ENCODE data around the gene FANCM.

FANCM gene

DNA sequence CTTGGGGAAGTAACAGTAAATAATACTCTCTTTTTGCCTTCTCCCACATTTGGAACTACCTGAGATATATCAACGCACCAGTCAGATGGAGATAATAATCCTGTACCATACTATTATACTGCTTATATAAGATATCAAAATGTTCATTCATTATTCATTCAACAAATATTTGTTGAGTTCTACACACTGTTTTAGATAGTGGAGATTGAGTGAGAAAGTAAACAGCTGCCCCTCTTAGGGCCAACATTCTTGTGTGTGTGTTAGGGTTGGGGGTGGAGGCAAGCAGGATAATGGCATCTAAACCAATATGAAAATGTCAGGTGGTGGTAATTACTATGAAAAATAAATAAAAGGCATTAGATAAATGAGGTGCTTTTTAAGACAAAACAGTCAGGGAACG, 103.3 kb downstream of the FANCM start:
- no peak for TF ChIP-seq TAF1 (IDR thresholded peaks at IDR 0.05; ENCODE audit: low read depth)
- no peak for TF ChIP-seq FOXM1 (IDR thresholded peaks at IDR 0.05; ENCODE audit: borderline replicate concordance, low read depth)
- TF ChIP-seq NFIC (IDR thresholded peaks at IDR 0.05): no peak
- no peak for TF ChIP-seq RAD21 (IDR thresholded peaks at IDR 0.05; ENCODE audit: low read depth)
- no peak for TF ChIP-seq CEBPB (IDR thresholded peaks at IDR 0.05)
- no peak for TF ChIP-seq EP300 (IDR thresholded peaks at IDR 0.05; ENCODE audit: borderline replicate concordance)
- TF ChIP-seq REST (IDR thresholded peaks at IDR 0.05; ENCODE audit: low read depth): no peak

GRCh38 chr14:45242706-45243105, 107.0 kb downstream of the FANCM start:
- no peak for TF ChIP-seq TAF1 (IDR thresholded peaks at IDR 0.05; ENCODE audit: low read depth)
- no peak for TF ChIP-seq YY1 (IDR thresholded peaks at IDR 0.05; ENCODE audit: low read depth)
- TF ChIP-seq CEBPB (IDR thresholded peaks at IDR 0.05): no peak
- TF ChIP-seq TEAD4 (IDR thresholded peaks at IDR 0.05): no peak
- TF ChIP-seq RAD21 (IDR thresholded peaks at IDR 0.05; ENCODE audit: low read depth): no peak
- no peak for TF ChIP-seq NFIC (IDR thresholded peaks at IDR 0.05)
- no peak for TF ChIP-seq CREB1 (IDR thresholded peaks at IDR 0.05; ENCODE audit: low read depth)
- TF ChIP-seq MAX (IDR thresholded peaks at IDR 0.05): no peak
- no peak for TF ChIP-seq ZBTB7A (IDR thresholded peaks at IDR 0.05; ENCODE audit: low read depth)
- TF ChIP-seq FOXM1 (IDR thresholded peaks at IDR 0.05; ENCODE audit: borderline replicate concordance, low read depth): no peak
- TF ChIP-seq EGR1 (IDR thresholded peaks at IDR 0.05): no peak
- TF ChIP-seq, protein P1, sequence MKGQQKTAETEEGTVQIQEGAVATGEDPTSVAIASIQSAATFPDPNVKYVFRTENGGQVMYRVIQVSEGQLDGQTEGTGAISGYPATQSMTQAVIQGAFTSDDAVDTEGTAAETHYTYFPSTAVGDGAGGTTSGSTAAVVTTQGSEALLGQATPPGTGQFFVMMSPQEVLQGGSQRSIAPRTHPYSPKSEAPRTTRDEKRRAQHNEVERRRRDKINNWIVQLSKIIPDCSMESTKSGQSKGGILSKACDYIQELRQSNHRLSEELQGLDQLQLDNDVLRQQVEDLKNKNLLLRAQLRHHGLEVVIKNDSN (IDR thresholded peaks at IDR 0.05): no peak
- no peak for TF ChIP-seq TCF12 (IDR thresholded peaks at IDR 0.05; ENCODE audit: low read depth)

- TF ChIP-seq MAX (IDR thresholded peaks at IDR 0.05): no peak
Measured at GRCh38 chr14:45246151-45246550, 110.4 kb downstream of the FANCM start.

- TF ChIP-seq, protein P1 (IDR thresholded peaks at IDR 0.05): no peak
- TF ChIP-seq CEBPB (IDR thresholded peaks at IDR 0.05): no peak
- TF ChIP-seq RAD21 (IDR thresholded peaks at IDR 0.05; ENCODE audit: low read depth): no peak
- no peak for TF ChIP-seq REST (IDR thresholded peaks at IDR 0.05; ENCODE audit: low read depth)
- no peak for TF ChIP-seq TCF12 (IDR thresholded peaks at IDR 0.05; ENCODE audit: low read depth)
- TF ChIP-seq FOXM1 (IDR thresholded peaks at IDR 0.05; ENCODE audit: borderline replicate concordance, low read depth): no peak
- TF ChIP-seq YY1 (IDR thresholded peaks at IDR 0.05; ENCODE audit: low read depth): no peak
- TF ChIP-seq MAX (IDR thresholded peaks at IDR 0.05): no peak
- TF ChIP-seq TEAD4 (IDR thresholded peaks at IDR 0.05): no peak
- TF ChIP-seq ZBTB7A (IDR thresholded peaks at IDR 0.05; ENCODE audit: low read depth): no peak
- no peak for TF ChIP-seq CREB1 (IDR thresholded peaks at IDR 0.05; ENCODE audit: low read depth)
- TF ChIP-seq EGR1 (IDR thresholded peaks at IDR 0.05): no peak
- no peak for TF ChIP-seq NFIC (IDR thresholded peaks at IDR 0.05)
- TF ChIP-seq TAF1 (IDR thresholded peaks at IDR 0.05; ENCODE audit: low read depth): no peak
- no peak for TF ChIP-seq EP300 (IDR thresholded peaks at IDR 0.05; ENCODE audit: borderline replicate concordance)
Measured at GRCh38 chr14:45246691-45247090, 111.0 kb downstream of the FANCM start.

DNA sequence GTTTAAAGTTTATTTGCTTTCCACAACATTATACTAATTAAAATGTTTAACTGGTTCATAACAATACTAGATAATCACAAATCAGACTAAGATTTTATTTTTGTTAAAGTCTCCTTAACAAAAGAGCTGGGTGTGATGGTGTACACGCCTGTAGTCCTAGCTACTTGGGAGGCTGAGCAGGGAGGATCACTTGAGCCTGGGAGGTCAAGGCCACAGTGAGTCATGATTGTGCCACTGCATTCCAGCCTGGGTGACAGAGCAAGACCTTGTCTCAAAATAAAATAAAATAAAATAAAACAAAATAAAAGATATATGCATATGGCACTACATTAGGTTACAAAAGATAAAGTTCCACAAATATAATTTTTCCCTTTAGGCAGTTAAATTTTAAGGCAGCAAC, 111.7 kb downstream of the FANCM start:
- no peak for TF ChIP-seq MAX (IDR thresholded peaks at IDR 0.05)
- no peak for TF ChIP-seq REST (IDR thresholded peaks at IDR 0.05; ENCODE audit: low read depth)
- TF ChIP-seq YY1 (IDR thresholded peaks at IDR 0.05; ENCODE audit: low read depth): no peak
- no peak for TF ChIP-seq TEAD4 (IDR thresholded peaks at IDR 0.05)
- no peak for TF ChIP-seq NFIC (IDR thresholded peaks at IDR 0.05)
- TF ChIP-seq EGR1 (IDR thresholded peaks at IDR 0.05): no peak
- TF ChIP-seq ZBTB7A (IDR thresholded peaks at IDR 0.05; ENCODE audit: low read depth): no peak
- no peak for TF ChIP-seq EP300 (IDR thresholded peaks at IDR 0.05; ENCODE audit: borderline replicate concordance)
- TF ChIP-seq CEBPB (IDR thresholded peaks at IDR 0.05): no peak

All from Ishikawa (cell line).